Neural cell (in vitro differentiated cells): ENCODE results near the gene CES5A. TPM values are rescaled to one million over a fixed set of nuclear protein-coding genes. Genes with fewer than 3 reads are reported as not detected.

ENCODE experiments used
- H2AFZ ChIP-seq: fragments of 200-600, 300-800 bp; sonication (generic), shearing (Covaris generic); 2 replicates; pipeline ENCODE4 v1.6.0; 2014; ENCODE audit warnings: low read depth, mild to moderate bottlenecking, antibody characterized with exemption, low read length, moderate library complexity
- H3F3A ChIP-seq: fragments of 200-600 bp; shearing (Covaris generic); 2 replicates; pipeline ENCODE4 v1.6.1; 2016; ENCODE audit warnings: mild to moderate bottlenecking, moderate library complexity, mixed read lengths, antibody characterized with exemption, low read length; ENCODE audit not compliant: insufficient read depth, poor library complexity, severe bottlenecking
- H3K27ac ChIP-seq: fragments of 200-600, 300-800 bp; sonication (generic), shearing (Covaris generic); 2 replicates; pipeline ENCODE4 v1.5.1; 2014; ENCODE audit warnings: mild to moderate bottlenecking, low read length, moderate library complexity
- H3K27me3 ChIP-seq: fragments of 300-800, 200-600 bp; sonication (generic), shearing (Covaris generic); 2 replicates; pipeline ENCODE4 v1.6.0; 2014; ENCODE audit warnings: mild to moderate bottlenecking, low read depth, low read length, moderate library complexity; ENCODE audit not compliant: insufficient read depth
- H3K36me3 ChIP-seq: fragments of 300-800, 200-600 bp; sonication (generic), shearing (Covaris generic); 2 replicates; pipeline ENCODE4 v1.5.1; 2014; ENCODE audit warnings: mild to moderate bottlenecking, antibody characterized with exemption, low read length, moderate library complexity; ENCODE audit not compliant: insufficient read depth
- H3K4me2 ChIP-seq: fragments of 300-800, 200-600 bp; sonication (generic), shearing (Covaris generic); 2 replicates; pipeline ENCODE4 v1.6.0; 2014; ENCODE audit warnings: mild to moderate bottlenecking, low read length
- H3K4me3 ChIP-seq: fragments of 300-800, 200-600 bp; sonication (generic), shearing (Covaris generic); 2 replicates; pipeline ENCODE4 v1.5.1; 2014; ENCODE audit warnings: mild to moderate bottlenecking, low read length, moderate library complexity
- H3K79me2 ChIP-seq: fragments of 200-600 bp; shearing (Covaris generic); replicated peaks from 2 replicates; pipeline ENCODE4 v1.6.0; 2014; ENCODE audit warnings: mild to moderate bottlenecking, low read length, moderate library complexity; ENCODE audit not compliant: insufficient read depth
- H3K9ac ChIP-seq: fragments of 300-800, 200-600 bp; sonication (generic), shearing (Covaris generic); 2 replicates; pipeline ENCODE4 v1.6.1; 2016; ENCODE audit warnings: mild to moderate bottlenecking, low read length, mixed read lengths
- H3K9me2 ChIP-seq: fragments of 200-600 bp; shearing (Covaris generic); 2 replicates; pipeline ENCODE4 v1.6.1; 2016; ENCODE audit warnings: mild to moderate bottlenecking, low read length, mixed read lengths; ENCODE audit not compliant: insufficient read depth
- H3K9me3 ChIP-seq: fragments of 200-600, 300-800 bp; sonication (generic), shearing (Covaris generic); 2 replicates; pipeline ENCODE4 v1.6.1; 2016; ENCODE audit warnings: mild to moderate bottlenecking, mixed run types, low read length, moderate library complexity, mixed read lengths
- H4K20me1 ChIP-seq: fragments of 200-600 bp; shearing (Covaris generic); 2 replicates; pipeline ENCODE4 v1.6.1; 2016; ENCODE audit warnings: mild to moderate bottlenecking, mixed run types; ENCODE audit not compliant: insufficient read depth
- CTCF ChIP-seq: fragments of 450-650 bp; IDR thresholded peaks from 2 replicates; pipeline ENCODE4 v1.5.1; 2014; ENCODE audit warnings: antibody characterized with exemption, mild to moderate bottlenecking, moderate library complexity; ENCODE audit not compliant: poor library complexity, severe bottlenecking
- EP300 ChIP-seq: fragments of 450-650 bp; conservative IDR thresholded peaks from 2 replicates; pipeline ENCODE4 v1.6.1; 2014; ENCODE audit warnings: antibody characterized with exemption, mild to moderate bottlenecking, moderate library complexity; ENCODE audit not compliant: poor library complexity, severe bottlenecking
- EZH2 ChIP-seq: fragments of 200-600, 300-800 bp; shearing (Covaris generic), sonication (generic); IDR thresholded peaks from 2 replicates; pipeline ENCODE4 v1.6.1; 2014; ENCODE audit warnings: antibody characterized with exemption, low read length, borderline replicate concordance, mild to moderate bottlenecking; ENCODE audit not compliant: insufficient read depth, poor library complexity, severe bottlenecking
- MXI1 ChIP-seq: fragments of 450-650 bp; conservative IDR thresholded peaks from 2 replicates; pipeline ENCODE4 v1.6.1; 2014; ENCODE audit warnings: antibody characterized with exemption, mild to moderate bottlenecking; ENCODE audit not compliant: poor library complexity, severe bottlenecking
- POLR2AphosphoS5 ChIP-seq: IDR thresholded peaks from 2 replicates; pipeline ENCODE4 v1.6.1; 2012
- RAD21 ChIP-seq: fragments of 450-650 bp; conservative IDR thresholded peaks from 2 replicates; pipeline ENCODE4 v1.6.1; 2014; ENCODE audit warnings: antibody characterized with exemption, mild to moderate bottlenecking, moderate library complexity
- SMC3 ChIP-seq: fragments of 450-650 bp; conservative IDR thresholded peaks from 2 replicates; pipeline ENCODE4 v1.6.1; 2014; ENCODE audit warnings: antibody characterized with exemption, mild to moderate bottlenecking, moderate library complexity; ENCODE audit not compliant: poor library complexity
- TAF1 ChIP-seq: IDR thresholded peaks from 2 replicates; pipeline ENCODE4 v1.6.1; 2012; ENCODE audit warnings: low read depth
- polyA plus RNA-seq: library from polyadenylated mRNA; depleted of rRNA; stranded (reverse); fragments of >200 nt; gene quantifications from 2 replicates; pipeline ENCODE4 v1.2.3, GENCODE V29; 2014
- TF ChIP-seq, protein P1 (sequence below): IDR thresholded peaks from 2 replicates; pipeline ENCODE4 v1.6.1; 2012; ENCODE audit warnings: borderline replicate concordance

Gene CES5A
- polyA plus RNA-seq, 1 donor from 2014 or later: 0.27 TPM

GRCh38 chr16:55905651-55906050 lies 30.5 kb upstream of the CES5A start:
- Histone ChIP-seq H3K27me3 (no peaks in the 10 kb centered on the region), H3K9me2 (no peaks in the 10 kb centered on the region), H3K9ac (no peak overlapping the region), H3K79me2 (no peaks in the 10 kb centered on the region), H3K4me3 (no peak overlapping the region), H3F3A (no peaks in the 10 kb centered on the region), H2AFZ (no peak overlapping the region), H3K4me2 (no peak overlapping the region), H3K27ac (no peak overlapping the region), H3K9me3 (no peaks in the 10 kb centered on the region), H4K20me1 (no peaks in the 10 kb centered on the region), H3K36me3 (no peaks in the 10 kb centered on the region)
- TF ChIP-seq SMC3: no peak
- no peak for TF ChIP-seq TAF1
- TF ChIP-seq, protein P1, sequence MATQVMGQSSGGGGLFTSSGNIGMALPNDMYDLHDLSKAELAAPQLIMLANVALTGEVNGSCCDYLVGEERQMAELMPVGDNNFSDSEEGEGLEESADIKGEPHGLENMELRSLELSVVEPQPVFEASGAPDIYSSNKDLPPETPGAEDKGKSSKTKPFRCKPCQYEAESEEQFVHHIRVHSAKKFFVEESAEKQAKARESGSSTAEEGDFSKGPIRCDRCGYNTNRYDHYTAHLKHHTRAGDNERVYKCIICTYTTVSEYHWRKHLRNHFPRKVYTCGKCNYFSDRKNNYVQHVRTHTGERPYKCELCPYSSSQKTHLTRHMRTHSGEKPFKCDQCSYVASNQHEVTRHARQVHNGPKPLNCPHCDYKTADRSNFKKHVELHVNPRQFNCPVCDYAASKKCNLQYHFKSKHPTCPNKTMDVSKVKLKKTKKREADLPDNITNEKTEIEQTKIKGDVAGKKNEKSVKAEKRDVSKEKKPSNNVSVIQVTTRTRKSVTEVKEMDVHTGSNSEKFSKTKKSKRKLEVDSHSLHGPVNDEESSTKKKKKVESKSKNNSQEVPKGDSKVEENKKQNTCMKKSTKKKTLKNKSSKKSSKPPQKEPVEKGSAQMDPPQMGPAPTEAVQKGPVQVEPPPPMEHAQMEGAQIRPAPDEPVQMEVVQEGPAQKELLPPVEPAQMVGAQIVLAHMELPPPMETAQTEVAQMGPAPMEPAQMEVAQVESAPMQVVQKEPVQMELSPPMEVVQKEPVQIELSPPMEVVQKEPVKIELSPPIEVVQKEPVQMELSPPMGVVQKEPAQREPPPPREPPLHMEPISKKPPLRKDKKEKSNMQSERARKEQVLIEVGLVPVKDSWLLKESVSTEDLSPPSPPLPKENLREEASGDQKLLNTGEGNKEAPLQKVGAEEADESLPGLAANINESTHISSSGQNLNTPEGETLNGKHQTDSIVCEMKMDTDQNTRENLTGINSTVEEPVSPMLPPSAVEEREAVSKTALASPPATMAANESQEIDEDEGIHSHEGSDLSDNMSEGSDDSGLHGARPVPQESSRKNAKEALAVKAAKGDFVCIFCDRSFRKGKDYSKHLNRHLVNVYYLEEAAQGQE: no peak
- TF ChIP-seq RAD21: no peak
- TF ChIP-seq EZH2: no peak
- TF ChIP-seq EP300: no peak
- TF ChIP-seq CTCF: no peak
- no peak for TF ChIP-seq POLR2AphosphoS5
- no peak for TF ChIP-seq MXI1

DNA sequence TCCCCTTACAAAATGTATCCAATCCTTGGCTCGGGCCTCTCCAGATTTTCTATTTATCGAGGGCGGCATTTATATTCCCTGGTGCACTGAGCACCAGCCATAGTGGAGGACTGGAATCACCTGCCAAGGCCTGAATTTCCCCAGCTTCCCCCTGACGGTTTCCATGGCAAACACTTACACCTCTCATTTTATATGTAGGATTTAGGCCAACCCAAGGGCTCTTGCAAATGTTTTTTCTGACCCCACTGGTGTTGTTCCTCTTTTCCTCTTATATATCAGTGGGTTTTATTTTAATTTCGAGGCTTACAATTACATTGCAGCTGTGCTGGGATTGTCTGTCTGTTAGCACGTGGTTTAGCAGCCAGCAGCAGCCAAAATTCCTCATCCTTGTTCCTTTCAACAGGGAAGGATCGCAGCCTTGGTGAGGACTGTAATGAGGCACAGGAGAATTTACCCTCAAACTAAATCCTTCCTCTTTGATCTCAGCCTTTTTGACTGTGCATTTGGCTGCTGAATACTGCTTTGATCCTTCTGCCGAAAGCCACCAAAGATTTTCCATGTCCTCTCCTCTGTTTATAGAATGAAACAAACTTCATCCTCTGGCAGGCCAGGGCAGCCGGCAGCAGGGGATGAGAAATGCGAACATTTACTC lies 26.5 kb upstream of the CES5A start:
- Histone ChIP-seq H3K4me2 (no peak overlapping the region), H2AFZ (no peak overlapping the region), H3K79me2 (no peaks in the 10 kb centered on the region), H3F3A (no peaks in the 10 kb centered on the region), H3K9ac (no peak overlapping the region), H3K9me2 (no peaks in the 10 kb centered on the region), H4K20me1 (no peaks in the 10 kb centered on the region), H3K27me3 (no peaks in the 10 kb centered on the region), H3K9me3 (no peaks in the 10 kb centered on the region), H3K4me3 (no peak overlapping the region), H3K27ac (no peak overlapping the region), H3K36me3 (no peaks in the 10 kb centered on the region)
- TF ChIP-seq CTCF: no peak
- TF ChIP-seq EP300: no peak
- TF ChIP-seq SMC3: no peak
- no peak for TF ChIP-seq EZH2
- no peak for TF ChIP-seq MXI1
- no peak for TF ChIP-seq POLR2AphosphoS5
- TF ChIP-seq, protein P1: no peak
- no peak for TF ChIP-seq RAD21
- TF ChIP-seq TAF1: no peak
